Left ventricle myocardium superior (tissue), 1 donor: ENCODE measurements around the gene HEBP1. TPM values are rescaled to one million over a fixed set of nuclear protein-coding genes. Genes with fewer than 3 reads are reported as not detected.
"Not testable (repeated sequence)": the region's sequence is repeated elsewhere in the genome, so short reads cannot be mapped to it uniquely, and the experiment has no call there.

Source experiments
- ATAC-seq: fragments of 200-7000 bp; cut with Tn5 transposase; one replicate; pipeline ENCODE4 v1.9.1; 2020; ENCODE audit warnings: mild to moderate bottlenecking, moderate library complexity
- DNase-seq: peaks from one replicate; pipeline ENCODE4 v3.0.0-alpha.2; 2020
- intact Hi-C: fragments of 100-400 bp; cut with micrococcal nuclease; formaldehyde crosslinking; loops from one replicate; pipeline ENCODE4 v1.11.0; 2022
- long read RNA-seq: library from polyadenylated mRNA; unstranded; transcript quantifications from one replicate; pipeline ENCODE4 v2.0.0, GENCODE V29; 2021
- total RNA-seq: library from RNA; stranded (reverse); fragmentation: NEBNext Ultra II Directional; extraction: Animal tissue kit (Norgen Biotek cat#: 25700); gene quantifications from one replicate; pipeline ENCODE4 v1.2.1, GENCODE V29; 2021
- donor health status: DM: no; HTN: yes; CAD: no; lungs with severe emphysema.

The HEBP1 gene, protein sequence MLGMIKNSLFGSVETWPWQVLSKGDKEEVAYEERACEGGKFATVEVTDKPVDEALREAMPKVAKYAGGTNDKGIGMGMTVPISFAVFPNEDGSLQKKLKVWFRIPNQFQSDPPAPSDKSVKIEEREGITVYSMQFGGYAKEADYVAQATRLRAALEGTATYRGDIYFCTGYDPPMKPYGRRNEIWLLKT
- total RNA-seq, result 68.3 TPM
- long read RNA-seq, transcript HEBP1-201 (4 exons, 1,173 nt), result major isoform, 99 of 109 reads
- long read RNA-seq, partial matches to known transcripts, result 2 of 109 reads
- long read RNA-seq, other reads (novel, unspliced or antisense), result 4 of 109 reads

DNA sequence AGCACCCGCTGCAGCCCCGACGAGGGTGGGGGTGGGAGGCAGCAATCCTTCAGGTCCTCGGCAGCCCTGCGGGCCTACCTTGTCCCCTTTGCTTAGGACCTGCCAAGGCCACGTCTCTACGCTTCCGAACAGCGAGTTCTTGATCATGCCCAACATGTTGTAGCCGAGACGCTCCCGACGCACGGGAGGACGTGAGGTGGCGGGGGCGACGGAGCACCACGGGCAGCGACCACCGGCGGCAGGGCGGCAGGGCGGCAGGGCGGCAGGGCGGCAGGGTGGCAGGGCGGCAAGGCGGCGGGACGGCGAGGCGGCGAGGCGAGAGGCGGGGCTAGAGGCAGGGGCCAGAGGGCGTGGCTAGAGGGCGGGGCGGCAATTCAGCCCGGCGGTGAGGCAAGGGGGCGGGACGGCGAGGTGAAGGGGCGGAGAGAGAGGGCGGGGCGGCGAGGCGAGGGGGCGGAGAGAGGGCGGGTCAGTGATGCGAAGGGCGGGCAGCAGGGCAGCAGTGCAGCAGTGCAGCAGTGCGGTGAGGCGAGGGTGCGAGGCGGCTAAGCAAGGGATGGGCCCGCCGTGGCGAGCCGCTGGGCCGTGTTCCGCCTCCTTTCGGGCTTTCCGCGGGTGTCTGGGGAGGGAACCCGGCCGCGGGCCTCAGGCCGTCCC lies at the start of gene HEBP1:
TSS of gene HEBP1 (minus strand) at position 307 of the 657 bp plus-strand sequence. CDS start at position 156, 151 bp downstream.
- ATAC-seq (peak; percentile 96), DNase-seq (peak; percentile 97)
- intact Hi-C loops, result no loop called here

DNA sequence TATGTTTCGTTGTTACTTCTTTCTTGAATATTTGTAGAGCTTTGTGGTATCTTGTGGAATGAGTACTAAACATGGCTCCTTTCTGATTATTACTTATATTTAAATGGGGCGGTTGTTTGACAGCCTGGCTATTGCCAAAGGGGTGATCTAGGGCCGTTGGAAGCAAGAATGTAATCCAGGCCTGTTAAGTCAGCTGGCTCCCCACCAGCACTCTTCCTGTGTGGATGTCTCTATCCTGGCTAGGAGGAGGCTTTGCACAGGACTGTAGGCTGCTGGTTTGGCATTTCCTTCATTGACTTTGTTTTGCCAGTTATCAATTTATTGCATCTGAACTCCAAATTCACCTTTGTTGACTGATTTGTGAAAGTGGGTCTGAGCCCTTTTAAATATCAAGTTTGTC lies 49.8 kb upstream of the HEBP1 start:
- DNase-seq (no peak), ATAC-seq (peak; percentile 38)
- intact Hi-C loops, result no loop called here

DNA sequence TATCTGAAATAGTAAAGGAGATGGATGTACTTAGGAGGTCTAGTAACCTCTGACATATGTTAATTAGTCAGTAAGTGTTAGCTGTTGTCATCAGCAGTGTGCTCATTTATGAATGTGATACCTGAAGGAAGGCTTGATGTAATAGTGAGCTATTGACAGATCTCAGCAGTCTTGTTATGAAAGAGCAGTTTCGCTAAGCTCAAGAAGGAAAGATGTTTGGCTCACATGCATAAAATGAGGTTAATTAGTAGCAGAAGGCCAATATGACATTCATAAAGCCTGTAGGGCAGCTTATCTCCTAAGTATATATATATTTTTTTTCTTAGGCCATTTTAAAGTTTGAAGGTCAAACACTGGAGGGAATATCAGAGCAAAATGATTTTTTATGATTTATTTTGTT lies 46.9 kb upstream of the HEBP1 start:
- no peak for ATAC-seq
- intact Hi-C loops, result no loop called here
- DNase-seq, result no peak

DNA sequence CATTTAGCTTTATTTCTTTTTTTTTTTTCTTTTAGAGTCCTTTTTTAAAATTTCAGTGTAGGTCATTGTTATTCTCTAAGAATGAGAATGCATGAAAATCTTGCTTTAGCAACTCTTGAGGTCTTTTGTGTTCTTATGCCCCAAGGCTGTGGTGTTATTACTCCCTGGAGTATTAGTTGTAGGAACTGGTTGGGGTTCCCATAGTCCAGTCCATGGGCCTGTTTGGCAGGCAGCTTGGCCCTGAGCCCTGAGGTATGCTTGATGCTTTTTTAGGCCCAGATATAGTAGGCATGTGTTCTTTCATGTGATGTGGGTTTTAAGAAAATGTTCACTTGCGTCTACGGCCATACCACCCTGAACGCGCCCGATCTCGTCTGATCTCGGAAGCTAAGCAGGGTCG lies 45.8 kb upstream of the HEBP1 start:
- DNase-seq (no peak), ATAC-seq (no peak)
- intact Hi-C loops, result no loop called here

DNA sequence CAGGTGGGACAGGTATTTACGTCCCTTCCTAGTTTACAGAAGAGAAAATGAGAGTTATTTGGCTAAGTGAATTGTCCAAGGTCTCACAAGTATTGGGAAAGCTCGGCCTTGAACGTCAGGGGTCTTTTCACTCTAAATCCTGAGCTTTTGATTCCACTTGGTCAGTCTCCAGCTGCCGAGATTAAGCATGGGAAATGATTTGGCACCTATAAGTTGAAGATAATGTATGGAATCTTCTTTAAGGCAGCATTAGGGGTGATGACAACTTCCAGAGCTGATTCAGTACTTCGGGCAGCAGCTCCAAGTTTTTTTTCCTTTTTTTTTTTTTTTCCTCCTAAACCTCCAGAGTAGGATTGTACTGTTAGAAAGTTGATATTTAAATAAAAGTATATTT lies 44.8 kb upstream of the HEBP1 start:
- ATAC-seq (no peak), DNase-seq (no peak)
- intact Hi-C loops, result no loop called here

DNA sequence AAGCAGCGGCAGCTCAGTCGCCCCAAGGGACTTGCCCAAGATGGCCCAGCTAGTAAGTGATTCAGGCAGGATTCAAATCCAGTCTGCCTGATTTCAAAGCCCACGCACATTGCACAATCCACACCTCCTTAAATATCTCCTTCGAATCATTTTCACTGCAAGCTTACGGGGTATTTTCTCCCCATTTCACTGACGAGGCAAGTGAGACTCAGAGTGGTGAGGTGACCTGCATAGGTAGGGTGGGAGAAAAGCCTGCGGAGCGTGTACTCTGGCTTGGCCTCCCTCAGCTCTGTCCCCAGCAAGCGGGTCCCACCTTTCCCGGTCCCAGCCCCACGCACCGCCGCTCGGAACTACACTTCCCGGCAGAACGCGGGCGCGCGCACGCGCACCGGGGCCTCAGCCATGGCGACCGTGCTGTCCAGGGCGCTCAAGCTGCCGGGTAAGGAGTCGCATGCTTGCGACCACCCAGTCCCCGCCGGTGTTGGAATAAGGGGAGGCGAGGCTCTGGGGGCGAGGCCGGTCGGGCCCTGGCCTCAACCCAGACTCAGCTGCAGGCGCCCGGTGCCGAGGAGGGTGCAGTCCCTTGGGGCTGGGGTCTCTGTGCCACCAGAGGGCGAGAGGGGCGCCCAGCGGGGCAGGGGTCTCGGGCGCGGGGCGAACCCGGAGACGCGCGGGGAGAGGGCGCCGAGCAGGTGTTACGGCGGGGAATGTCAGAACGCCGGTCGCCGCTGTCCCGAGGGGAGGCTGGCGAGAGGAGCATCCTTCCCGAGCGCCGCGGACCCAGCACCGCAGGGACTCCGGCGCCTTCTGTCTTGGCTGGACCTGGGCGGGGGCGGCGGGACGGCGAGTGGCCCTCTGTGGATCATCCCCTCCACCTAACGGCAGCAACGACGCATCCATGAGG lies 44.2 kb upstream of the HEBP1 start, which contains the start of gene FAM234B:
TSS of gene FAM234B (plus strand) at position 380 of the 904 bp plus-strand sequence. CDS start at position 403, 23 bp downstream.
- peak; percentile 92 for DNase-seq
- intact Hi-C loops, result no loop called here
- peak; percentile 99 for ATAC-seq

DNA sequence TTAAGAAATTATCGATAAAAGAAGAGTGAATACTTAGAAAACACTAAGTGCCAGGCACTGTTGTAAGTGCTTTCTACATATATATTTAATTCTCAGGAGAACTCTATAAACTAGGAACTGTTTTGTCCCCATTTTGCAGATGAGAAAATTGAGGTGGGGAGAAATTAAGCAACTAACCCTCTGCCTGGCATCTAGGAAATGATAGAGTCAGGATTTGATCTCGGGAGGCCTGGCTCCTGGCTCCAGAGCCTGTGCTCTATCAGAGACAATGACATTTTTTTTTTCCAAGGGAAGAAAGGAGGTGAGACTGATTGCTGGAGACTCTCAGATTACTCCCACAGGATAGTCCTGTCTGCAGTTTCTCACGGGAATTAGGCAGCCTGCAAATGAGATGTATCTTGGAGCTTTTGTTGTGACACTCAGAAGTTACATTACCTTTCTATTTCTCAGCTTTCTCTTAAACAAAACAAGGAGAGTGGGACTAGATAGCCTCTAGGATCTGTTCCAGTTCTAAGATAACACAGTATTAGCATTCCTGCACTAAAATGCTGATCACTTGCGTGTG lies 42.7 kb upstream of the HEBP1 start:
- ATAC-seq, result no peak
- intact Hi-C loops, result no loop called here
- no peak for DNase-seq

DNA sequence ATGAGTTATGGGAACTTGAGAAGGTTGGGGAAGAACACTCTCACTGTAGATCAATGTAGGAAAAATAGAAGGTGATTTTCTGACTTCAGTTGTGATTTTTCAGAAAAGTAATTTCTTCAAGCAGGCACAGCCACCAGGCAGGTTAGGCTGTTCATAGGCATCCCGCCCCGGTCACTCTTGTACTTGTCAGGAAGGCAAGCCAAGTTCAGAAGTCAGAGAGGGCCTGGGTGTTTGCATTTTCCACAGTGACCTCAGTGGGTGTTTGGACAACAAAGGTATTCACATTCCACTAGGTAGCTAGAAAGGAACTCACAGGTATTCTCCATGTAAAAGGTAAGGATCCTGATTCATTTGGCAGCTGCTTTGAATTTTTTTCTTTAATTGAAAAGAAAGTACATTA lies 41.2 kb upstream of the HEBP1 start:
- ATAC-seq (no peak), DNase-seq (no peak)
- intact Hi-C loops, result no loop called here

DNA sequence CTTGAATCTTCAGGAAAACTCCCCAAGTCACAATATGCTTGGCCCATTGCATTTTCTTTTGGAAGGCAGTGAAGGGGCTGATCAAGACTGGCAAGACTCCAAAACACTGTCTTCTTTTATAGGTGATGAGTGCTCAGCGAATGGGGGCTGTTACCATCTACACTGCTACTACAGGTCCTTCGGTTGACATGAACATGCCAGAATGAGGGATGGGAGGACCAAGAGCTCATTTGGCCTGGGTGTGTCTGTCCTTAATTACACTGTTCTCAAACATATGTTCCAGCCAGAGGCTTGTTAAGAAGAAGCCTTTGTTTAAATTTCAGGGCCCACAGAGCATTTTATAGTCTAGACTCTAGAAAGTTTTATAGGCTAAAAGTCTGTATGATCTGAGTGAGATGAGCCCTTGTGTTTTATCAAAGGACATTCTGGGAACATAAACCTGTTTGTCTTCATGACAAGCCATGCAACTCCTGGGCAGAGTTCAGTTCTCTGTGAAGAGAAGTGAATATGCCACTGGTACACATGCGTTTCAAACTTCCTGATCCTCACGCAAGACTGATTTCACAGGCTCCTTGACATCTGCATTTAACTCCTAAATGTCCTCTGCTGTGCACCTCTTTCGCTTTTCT lies 39.4 kb upstream of the HEBP1 start:
- no peak for ATAC-seq
- intact Hi-C loops, result no loop called here
- no peak for DNase-seq

DNA sequence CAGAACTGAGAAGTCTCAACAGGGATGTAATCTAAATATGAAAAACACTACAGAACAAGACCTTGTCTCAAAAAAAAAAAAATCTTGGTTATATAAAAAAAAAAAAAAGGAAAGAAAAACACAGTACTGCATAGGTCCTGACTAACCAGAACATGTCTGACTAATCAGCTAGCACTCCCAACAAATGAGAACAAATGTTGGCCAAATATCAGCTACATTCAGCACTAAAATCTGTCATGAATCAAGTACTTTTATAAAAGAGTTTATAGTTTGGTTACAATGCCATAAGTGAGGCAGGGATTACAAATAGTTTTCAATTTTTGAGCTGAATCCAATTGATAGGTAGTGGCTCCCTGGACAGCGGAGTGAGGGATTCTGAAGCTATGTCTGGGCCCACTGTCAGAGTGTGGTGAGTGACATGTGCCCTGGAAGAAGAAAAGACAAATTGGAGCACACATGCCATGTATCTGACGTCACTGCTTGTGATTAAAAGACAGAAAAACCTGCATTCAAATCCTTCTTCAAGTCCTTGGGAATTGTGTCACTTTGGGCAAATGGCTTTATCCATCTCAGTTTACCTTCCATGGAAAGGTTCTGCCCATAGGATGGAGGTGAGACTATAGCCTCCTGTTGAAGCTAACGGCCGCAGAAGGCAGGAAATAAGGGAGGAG lies 38.6 kb upstream of the HEBP1 start:
- intact Hi-C loops, result no loop called here
- no peak for DNase-seq
- ATAC-seq, result no peak

DNA sequence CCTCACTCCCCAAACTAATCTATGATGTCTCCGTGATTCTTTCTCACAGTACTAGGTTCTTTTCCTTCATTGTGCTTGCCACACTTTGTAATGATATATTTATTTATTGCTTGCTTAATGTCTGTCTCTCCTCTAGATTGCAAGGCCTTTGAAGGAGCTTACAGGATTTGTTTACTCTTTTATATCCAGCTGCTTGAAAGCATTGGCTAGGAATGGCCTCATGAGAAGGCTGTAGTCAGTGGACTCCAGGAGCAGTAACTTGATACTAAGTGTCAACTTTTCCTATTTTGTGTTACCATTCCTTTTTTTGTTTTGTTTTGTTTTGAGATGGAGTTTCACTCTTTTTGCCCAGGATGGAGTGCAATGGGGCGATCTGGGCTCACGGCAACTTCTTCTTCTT lies 36.8 kb upstream of the HEBP1 start:
- intact Hi-C loops, result no loop called here
- no peak for ATAC-seq
- DNase-seq, result no peak

DNA sequence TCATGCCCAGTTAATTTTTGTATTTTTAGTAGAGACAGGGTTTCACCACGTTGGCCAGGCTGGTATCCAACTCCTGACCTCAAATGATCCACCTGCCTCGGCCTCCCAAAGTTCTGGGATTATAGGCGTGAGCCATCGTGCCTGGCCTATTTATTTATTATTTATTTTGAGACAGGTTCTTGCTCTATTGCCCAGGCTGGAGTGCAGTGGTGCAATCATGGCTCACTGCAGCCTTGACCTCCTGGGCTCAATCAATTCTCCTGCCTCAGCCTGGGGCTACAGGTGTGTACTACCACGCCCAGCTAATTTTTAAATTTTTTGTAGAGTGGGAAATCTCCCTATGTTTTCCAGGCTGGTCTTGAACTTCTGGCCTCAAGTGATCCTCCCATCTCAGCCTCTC lies 35.3 kb upstream of the HEBP1 start:
- ATAC-seq, intact Hi-C loops, DNase-seq: not testable (repeated sequence)

DNA sequence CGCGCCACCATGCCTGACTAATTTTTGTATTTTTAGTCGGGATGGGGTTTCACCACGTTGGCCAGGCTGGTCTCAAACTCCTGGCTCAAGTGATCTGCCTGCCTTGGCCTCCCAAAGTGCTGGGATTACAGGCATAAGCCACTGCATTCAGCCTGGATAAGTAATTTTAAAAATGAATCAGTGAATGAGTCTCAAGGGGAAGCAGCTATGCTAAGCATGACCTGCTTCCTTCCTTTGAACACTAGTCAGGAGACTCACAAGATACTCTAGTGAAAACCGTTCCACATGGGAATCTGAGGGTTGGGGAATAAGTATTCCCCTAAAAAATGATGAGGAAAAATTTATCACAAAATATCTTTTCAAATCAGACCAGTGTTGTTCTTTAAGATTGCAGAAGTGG lies 33.4 kb upstream of the HEBP1 start:
- intact Hi-C loops, result no loop called here
- DNase-seq (no peak), ATAC-seq (no peak)

DNA sequence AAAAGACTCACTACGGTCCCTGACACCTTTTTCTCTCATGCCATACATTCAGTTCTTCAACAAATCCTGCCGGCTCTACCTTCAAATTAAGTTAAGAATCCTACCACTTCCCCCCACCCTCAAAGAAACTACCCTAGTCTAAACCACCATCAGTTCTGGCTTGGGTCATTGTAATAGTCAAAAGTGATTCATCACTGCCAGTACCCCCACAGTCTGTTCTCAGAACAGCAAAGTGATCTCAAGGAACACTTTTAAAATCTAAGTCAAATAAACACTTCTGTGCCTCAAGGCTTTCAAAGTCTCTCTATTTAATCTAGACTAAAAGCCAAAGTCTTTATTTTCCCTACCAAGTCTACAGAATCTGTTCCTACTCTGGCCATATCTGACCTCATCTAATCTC lies 32.1 kb upstream of the HEBP1 start:
- DNase-seq (no peak), ATAC-seq (no peak)
- intact Hi-C loops, result no loop called here

DNA sequence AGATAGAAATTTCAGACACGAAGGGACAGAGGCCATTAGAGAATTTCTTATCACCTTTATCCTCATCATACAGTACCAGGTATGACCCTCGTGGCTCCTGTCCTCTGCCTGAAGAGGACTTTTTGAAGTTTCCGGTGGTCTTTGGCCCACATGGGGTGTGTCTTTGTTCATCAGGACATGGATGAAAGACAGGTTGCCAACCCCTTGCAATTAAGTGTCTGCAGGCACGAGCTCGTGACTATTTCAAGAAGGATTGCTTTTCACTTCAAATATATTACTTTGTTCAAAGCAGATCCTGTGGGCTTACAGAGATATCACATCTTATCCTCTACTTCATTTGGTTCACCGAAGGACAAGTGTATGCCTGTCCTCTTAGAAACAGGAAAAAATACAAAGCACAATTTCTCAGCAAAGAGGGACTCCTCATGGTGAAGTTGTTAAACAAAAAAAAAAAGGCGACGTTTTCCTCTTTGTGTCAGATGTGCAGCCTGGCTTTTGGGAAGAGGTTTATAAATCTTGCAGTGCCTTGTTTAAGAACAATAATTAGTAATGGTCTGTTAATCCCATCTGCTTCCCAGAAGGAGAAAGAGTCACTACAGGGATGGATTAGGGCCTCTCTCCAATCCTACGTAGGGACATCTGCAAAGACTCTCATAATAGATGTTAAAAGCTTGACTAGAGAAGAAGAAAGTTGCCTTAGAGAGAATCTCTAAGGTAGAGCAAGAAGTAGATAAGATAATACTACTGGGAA lies 30.7 kb upstream of the HEBP1 start:
- intact Hi-C loops, result no loop called here
- no peak for DNase-seq
- ATAC-seq, result no peak

DNA sequence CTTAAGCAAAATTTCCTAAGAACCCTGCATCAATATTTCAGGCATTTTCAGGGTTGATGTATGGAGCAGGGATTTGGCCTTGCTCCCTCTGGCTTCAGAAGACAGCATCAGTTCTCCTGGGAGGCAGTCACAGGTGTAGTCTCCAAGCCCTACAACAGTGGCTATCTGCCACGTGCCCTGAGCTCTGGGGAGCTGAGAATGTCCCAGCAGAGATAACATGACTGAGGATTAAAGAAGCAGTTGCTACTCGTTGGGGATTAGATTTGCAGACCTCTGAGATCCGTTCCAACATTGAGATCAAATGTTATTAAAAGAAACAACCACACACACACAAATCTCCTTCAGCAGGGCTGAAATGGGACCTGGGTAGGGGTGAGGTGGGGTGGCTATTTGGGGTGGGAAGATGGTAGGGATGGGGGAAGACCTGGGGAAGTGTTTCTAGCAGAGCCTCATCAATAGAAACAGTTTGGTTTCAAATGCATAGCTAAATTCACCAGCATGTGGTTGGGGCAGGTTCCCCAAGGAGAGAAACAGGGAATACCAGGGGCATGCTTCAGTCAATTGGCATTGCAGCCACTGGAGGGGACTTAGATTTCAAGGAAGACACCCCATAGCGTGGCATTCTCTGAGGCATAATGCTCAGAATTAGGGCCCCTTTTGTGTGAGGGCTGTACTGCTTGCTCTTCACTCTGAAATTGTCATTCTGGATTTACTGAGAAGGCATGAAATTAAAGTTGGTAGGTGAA lies 28.9 kb upstream of the HEBP1 start:
- ATAC-seq (no peak), DNase-seq (no peak)
- intact Hi-C loops, result no loop called here

DNA sequence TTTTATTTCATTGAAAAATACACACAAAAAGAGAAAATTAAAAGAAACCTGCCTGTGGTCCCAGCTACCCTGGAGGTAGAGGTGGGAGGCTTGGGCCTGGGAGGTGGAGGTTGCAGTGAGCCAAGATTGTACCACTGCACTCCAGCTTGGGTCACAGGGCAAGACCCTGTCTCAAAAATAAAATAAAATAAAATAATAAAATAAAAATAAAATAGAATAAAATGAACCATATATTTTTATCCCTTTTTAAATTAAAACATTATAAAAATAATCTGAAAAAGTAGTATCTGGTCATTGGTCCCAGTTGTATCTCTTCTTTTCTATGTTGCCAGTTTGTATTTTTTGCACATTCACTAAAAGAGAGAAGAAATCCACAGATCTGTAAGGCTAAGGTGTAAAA lies 27.4 kb upstream of the HEBP1 start:
- no peak for DNase-seq
- intact Hi-C loops, result no loop called here
- no peak for ATAC-seq
